HG03139 (cell line): Measurements from ENCODE around the gene ZCCHC2.

Experiments used
- ATAC-seq: cut with Tn5 transposase; IDR thresholded peaks from one replicate; pipeline ENCODE4 v1.9.1; 2021; ENCODE audit not compliant: unreplicated experiment

Gene ZCCHC2

DNA sequence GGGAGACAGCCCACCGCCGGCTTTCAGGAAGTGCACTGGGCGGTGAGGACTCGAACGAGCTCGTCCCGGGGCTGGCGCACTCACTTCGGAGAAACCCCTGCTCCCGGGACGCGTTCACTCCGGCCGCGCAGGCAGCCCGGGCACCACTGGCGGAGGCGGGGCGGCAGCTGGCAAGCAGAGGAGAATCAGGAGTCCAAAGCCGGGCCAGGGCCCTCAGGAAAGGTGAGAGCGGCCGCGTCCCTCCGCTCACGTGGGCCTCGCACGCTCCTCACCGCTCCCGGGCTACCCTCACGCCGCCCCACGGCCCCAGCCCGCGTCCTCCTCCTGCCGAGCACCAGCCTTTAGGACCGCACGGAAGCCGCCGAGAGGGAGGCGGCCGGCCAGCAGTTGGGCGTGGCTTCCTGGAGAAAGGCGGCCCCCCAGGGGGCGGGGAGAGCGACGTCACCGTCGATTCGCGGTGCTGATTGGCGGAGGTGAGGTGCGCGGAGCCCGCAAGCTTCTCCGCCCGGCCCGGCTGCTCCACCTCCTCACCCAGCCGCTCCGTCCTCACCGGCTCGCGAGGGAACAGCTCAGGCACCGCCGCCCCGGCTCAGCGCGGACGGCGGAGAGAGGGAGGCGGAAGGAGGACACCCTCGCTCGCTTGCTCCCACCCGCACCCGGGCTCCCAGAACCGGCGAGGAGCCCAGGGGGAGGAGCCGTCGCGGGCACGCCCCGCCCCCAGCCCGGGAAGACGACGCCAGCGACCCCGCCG is at the start of gene ZCCHC2:
Gene ZCCHC2, plus strand, starts transcription at position 522 of the 751 bp plus-strand sequence. CDS start 400 bp downstream, outside the sequence.
- peak; percentile 60 for ATAC-seq

DNA sequence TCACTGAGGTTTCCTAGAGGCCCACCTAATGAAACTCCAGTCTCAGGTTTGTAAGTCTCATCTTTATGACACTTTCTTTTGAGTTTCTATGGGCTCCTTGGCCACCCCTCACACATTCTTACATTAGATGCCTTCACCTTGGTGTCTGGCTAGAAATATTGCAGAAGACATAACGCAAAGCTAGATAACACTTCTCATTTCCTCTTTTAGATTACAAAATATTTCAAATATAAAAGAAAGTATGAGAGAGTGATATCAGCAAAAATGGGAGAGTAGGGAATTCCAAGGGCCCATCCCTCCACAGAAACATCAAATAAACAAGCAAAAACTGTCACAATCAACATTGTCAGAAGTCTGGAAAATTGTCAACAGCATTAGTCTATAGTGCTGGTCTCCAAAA is 43.3 kb upstream of the ZCCHC2 start:
- ATAC-seq, result no peak

DNA sequence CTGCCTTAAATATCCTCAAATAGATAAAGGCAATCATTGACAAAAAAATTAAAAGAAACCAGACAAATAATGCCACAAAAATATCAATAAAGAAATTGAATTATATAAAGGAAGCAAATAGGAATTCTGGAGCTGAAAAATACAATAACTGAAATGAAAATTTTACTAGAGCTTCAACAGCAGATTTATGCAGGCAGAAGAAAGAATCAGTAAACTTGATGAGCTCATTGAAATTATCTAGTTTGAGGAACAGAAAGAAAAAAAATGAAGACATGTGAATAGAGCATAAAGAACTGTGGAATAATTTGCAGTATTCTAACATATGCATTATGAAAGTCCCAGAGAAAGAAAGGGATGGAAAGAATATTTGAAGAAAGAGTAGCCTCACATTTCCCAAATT is 41.9 kb upstream of the ZCCHC2 start:
- no peak for ATAC-seq

DNA sequence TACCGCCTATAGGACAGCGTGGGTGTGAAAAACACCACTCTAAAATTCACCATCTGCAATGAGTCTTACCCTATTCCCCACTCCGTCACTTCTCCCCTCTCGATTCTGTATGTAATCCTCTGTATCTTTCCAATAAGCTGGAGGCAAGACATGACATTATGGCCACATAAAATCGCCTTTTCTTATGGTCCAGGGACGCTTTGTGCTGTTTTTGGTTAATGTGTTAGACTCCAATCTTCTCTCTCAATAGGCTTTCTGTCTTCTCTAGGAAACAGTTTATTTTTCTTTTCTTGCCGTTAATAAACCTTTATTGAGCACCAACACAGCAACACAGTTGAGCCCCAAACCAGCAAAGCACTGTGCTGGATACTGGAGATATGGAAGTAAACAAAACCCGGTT is 37.9 kb upstream of the ZCCHC2 start:
- no peak for ATAC-seq

DNA sequence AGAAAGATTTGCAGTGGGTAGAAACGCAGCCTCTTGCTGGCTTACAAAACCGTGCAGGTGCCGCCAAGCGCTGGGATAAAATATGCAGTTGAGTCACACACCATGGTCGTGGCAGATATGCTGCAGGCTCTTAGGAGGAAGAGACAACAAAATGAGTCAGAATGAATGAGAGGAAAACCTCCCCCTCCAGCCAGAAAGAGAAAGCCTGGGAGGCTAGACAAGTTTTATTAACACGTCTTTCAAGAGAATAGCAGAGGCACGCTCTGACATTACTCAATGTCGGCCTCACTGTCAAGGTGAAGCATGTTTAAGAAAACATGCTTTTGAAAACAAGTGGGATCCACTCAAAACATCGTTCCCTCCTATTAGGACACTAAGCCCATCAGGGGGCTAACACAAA is 37.1 kb upstream of the ZCCHC2 start:
- ATAC-seq, result no peak

DNA sequence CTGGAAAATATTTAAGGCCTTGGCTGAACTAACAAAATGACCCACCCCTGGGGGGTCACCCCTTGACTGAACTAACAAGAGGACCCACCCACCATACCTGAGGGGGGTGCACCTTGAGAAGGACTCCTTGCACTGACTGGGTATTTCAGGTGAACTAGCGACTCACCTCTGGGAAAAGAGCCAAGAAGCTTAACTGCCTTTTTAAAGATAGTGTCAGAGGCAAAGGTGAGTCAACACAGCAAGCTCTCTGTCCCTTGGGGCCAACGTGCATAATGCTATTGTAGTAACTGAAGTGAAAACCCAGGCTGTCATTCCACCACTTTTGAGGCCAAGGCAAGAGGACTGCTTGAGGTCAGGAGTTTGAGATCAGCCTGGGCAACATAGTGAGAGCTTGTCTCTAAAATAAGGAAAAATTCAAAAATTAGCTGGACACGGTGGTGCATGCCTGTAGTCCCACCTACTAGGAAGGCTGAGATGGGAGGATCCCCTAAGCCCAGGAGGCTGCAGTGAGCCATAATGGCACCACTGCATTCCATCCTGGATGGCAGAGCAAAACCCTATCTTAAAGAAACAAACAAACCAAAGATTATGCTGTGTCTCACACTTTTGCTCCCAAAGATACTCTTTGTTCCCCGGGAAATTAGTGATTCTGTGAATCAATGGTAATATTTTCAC is 36.4 kb upstream of the ZCCHC2 start:
- peak; percentile 60 for ATAC-seq

DNA sequence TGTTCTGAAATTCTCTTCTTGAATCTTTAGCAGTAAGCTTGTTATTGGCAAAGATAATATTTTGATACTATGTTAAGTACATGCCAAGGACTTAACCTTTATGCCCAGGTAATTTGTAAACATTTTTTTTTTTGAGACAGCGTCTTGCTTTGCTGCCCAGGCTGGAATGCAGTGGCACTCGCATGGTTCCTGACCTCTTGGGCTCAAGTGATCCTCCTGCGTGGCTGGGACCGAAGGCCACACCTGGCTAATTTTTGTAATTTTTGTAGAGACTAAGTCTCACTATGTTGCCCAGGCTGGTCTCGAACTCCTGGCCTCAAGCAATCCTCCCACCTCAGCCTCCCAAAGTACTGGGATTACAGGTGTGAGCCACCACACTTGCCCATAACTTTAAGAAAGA is 35.7 kb upstream of the ZCCHC2 start:
- no peak for ATAC-seq

DNA sequence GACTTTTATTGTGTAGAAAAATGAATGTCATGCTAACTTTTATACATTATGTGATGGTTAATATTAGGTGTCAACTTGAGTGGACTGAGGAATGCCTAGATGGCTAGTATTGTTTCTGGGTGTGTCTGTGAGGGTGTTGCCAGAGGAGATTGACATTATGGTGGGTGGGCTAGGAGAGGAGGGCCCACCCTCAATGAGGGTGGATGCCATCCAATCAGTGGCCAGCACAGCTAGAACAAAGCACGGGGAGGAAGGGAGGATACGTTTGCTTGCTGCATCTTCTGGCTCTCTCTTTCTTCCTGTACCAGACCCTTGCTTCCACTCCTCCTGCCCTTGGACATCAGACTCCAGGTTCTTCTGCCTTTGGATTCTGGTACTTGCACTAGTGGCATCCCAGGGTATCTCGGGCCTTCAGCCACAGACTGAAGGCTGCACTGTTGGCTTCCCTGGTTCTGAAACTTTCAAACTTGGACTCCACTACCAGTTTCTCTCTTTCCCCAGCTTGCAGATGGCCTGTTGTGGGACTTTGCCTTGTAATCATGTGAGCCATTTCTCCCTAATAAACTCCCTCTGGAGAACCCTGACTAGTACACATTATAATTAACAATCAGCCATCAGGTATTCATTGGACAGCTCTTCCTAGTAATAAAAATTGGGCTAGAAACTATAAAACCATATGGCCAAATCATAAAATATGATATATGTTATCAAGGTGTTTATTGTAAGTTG is 31.7 kb upstream of the ZCCHC2 start:
- ATAC-seq, result no peak

DNA sequence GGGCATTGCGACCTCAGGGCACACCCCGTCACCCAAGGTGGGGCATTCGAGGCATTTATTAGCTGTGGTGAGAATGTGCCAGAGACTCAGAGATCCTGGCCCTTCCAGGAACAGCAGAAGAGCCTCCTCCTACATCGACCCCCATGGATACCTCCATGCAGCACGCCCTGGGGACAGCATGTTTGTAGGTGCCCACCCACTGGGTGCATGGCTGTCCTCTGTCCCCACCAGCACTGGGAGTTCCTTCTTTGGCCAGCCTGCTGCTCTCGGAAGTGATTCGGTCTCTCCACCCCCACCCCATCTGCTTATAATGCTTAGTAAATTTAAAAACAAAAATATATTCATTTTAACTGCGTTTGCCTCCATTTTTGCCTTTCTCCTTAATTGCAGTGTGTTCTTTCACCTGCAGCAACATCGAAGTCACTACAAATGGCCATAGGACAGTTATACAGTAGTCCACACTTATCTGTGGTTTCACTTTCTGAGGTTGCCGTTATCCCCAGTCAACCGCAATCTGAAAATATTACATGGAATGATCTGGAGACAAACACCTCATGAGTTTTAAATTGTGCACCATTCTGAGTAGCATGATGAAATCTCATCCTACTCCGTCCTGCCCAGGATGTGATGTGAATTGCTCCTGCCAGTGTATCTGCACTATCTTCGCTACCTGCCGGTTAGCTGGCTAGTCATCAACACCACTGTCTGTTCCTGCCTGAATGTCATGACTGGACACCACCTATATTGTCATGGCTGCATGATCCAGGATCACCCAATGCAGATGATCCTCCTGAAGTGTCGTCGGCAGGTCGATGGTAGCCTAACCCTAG is 29.6 kb upstream of the ZCCHC2 start:
- ATAC-seq, result no peak

DNA sequence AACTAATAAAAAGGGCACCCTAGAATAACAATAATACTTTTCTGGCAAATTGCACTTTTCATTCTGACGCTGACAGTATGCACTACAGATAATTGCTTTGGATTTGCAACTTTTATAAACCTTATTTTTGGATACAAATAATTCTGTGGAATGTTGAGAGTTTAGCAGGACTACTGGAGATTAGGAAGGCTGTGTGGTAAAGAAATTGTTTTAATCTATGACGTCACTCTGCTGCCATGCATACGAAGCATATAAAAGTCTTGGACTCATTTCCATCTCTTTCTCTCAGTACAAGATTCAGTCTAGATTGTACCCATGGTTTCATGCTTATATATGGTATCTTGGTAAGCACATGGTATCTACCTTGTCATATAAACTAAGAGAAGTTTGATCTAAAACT is 28.1 kb upstream of the ZCCHC2 start:
- ATAC-seq, result no peak

DNA sequence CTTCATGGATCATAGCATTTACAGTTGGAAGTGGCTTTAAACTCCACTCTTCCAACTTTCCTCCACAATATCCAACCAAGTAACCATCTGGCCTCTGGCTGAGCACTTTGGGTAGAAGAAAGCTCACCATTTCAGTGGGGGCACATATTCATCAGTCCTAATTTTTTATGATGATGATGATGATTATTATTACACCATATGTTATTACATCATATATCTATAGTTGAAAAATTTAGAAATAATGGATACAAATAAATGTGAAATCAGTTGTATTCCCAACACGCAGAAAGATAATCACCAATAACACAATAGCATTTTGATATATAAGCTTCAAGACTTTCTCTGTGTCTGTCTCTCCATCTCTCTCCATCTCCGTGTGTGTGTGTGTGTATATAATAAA is 26.6 kb upstream of the ZCCHC2 start:
- no peak for ATAC-seq

DNA sequence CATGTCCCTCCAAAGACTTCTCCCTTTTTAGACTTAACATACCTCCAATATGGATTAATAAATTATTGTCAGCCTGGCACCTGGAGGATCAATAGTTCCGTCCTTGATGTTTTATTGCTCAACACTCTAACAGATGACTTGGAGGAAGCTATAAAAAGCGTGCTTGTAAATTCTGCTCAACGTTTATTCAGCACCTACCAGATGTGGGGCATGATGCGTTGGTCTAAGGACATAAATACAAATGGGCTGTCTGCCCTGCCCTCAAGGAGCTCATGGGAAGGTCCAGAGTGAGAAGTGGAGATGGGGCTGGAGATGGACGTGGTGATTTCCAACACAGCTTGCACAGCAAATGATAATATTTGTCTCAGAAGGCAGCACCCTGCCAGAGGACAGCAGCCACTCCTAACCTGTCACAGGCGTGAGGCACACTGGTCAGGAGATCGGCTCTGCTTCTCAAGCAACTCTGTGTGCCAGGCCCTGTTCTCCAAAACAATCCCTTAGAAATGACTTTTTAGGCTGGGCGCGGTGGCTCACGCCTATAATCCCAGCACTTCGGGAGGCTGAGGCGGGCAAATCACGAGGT is 25.5 kb upstream of the ZCCHC2 start:
- no peak for ATAC-seq

DNA sequence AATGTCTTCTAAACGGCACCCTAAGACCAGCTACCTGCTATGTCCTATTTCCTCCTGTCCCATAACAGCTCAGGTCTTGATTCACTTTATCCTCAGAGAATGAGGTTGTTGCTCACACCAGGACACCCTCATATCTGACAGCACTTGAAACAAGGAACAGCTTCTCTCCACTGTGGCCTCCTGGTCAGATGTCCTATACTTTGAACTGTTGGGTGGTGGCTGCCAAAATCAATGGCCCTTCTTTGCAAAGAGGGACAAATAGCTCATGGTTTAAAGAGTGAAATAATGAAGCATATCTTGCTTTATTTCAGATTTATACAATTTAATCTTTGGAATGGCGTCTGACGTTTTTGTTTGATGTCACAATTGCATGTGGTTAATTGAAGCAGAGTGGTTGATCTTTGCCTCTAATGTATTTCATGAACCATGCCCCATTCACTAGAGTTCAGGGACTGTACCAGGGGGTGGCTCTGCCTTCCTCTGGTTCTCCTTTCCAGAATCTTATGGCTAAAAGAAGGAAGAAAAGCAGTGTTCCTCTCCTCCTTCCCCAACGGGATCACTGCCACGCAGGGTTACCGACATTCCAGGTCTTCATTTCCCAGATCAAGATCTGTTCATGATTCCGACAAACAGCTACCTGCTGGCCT is 24.1 kb upstream of the ZCCHC2 start:
- no peak for ATAC-seq

DNA sequence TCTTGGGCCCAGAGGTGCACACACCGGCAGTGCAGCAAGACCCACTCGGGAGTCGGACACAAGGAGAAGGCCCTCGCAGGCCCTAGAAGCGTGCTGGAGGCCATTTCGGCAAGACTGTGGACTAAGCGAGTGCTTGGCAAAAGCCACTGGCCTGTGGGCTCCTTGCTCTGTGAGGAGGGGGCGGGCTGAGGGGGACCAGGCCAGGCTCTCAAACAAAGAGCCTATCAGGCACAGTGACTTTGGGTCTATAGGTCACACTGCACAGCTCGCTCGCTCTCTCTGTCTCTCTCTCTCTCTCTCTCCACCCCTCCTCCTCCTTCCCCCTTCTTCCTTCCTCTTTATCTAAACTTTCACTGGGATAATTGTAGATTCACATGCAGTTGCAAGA is 23.6 kb upstream of the ZCCHC2 start:
- no peak for ATAC-seq

DNA sequence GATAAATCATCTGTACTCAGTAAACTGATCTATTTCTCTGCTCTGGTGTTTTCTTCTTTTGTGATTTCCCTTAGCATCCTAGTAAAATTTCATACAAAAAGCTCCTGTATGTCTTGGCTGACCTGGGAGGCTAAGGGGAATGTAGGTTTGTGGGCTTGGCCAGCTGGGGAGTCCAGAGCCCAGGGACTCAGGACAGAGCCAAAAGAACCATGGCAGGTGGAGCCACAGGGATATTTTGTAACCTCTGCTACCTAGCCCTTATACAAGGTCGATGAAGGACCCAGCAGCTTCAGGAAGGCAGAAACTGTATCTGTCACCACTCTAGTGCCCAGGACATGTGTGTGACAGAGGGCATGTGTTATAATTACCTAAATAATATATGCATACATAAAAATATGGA is 22.7 kb upstream of the ZCCHC2 start:
- no peak for ATAC-seq

DNA sequence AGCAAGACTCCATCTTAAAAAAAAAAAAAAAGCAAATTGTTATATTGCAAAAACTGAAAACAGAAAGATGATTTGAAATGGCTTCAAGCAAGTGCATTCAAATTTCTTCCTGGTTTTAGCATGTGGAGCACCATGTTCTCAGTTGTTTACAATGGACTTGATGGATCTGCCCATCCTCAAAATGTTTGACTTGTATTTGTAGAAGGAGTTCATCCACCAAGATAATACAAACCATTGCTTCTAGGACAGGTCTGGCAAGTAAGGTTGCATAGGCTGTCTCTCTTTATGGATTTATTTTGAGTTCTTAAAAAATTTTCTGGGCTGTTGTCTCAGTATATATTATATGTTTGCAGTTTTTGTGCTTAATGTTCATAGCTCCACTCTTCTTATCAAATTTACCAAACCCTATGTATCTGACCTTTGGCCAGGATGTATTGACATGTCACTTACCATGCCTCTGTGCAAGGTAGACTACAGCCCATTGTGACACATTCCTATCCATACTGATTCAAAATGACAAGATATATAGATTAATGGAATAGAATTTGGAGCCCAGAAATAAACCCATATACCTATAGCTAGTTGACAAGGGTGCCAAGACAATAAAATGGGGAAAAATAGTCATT is 21.7 kb upstream of the ZCCHC2 start:
- ATAC-seq, result no peak

DNA sequence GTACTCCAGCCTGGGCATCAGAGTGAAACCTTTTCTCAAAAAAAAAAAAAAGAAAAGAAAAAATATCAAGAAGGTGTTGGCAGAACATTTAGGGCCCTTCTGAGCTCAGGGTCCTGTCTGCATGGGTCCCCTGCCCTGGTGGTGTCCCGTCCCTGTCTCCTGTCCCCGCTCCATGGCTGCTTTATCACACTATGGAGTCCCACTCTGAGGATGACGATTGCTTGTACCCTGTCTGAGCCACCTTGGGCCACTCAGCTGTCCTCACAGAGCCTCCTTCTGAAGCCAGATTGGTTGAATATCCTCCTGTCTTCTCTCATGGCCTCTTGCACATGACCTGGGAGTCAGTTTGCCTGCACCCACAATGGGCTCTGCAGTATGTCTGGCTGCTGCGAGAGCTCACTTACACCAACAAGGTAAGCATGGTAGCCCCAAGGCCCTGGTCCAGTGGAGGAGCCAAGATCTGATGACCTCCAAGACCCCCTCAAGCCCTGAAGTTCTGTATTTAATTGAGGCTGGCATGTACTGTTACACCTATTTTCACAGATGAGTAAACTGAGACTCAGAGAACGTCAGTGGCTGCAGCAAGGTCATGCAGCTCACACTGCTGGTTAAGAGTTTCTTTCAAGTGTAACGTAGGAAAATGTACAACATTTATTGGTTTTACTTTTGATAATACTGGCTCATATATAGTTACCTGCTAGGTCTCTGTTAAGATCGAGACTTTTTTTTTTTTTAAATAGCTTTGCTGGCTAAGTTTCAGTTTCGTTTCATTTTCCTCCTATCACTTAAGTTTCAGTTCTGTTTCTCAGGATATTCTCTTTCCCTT is 16.9 kb upstream of the ZCCHC2 start:
- peak; percentile 92 for ATAC-seq

DNA sequence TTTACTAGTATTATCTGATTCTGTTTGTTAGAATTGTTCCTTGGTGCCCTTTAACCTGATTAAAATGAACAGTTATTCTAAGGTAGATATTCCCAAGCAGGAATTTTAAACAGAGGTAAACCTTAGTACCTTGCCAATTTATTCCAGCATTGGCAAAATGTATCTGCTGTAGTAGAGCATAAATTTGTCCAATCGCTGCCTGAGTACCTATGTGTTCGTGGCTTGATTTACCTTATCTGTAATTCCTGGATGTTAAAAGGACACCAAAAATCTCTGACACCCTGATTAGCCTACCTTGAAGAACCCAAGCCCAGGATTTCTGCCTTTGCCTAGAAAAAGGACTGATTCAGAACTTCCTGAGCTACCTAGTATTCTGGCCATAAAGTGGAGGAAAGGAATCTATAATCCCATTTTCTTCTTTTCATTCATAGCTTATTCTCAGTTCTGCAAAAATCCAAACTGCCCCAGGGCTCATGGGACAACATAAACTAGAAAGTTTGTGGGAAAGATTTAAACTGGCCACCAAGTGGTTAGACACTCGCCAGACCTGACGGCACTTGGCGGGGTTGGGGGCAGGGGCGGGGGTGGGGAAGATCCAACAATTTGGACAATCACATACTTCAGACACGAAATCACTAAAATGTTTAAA is 16.2 kb upstream of the ZCCHC2 start:
- ATAC-seq, result peak; percentile 11

DNA sequence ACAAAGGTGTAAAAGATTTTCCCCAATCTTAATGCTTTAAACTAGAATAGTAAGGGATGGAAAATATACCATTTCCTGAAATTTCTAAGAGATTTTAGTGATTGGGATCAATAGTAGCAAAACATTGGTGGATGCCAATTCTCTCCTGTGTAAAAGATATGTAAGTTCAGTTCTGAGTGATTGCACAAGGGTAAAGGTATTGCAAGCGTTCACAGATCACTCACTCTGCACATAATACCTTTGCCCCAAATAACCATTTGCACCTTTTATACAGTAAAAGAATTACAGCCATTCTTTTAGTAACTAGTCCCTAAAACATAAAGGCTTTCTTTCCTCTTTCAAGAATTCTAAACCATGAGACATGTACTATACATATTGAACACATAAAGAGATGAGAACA is 13.0 kb upstream of the ZCCHC2 start:
- ATAC-seq, result no peak
